GM18526 (cell line): ENCODE results near the gene ARHGAP33.

ENCODE experiments used
- POLR2A ChIP-seq: IDR thresholded peaks from 3 replicates; pipeline ENCODE4 v1.6.1; 2011; ENCODE audit not compliant: insufficient read length; ENCODE audit errors: extremely low read depth

The ARHGAP33 gene, protein sequence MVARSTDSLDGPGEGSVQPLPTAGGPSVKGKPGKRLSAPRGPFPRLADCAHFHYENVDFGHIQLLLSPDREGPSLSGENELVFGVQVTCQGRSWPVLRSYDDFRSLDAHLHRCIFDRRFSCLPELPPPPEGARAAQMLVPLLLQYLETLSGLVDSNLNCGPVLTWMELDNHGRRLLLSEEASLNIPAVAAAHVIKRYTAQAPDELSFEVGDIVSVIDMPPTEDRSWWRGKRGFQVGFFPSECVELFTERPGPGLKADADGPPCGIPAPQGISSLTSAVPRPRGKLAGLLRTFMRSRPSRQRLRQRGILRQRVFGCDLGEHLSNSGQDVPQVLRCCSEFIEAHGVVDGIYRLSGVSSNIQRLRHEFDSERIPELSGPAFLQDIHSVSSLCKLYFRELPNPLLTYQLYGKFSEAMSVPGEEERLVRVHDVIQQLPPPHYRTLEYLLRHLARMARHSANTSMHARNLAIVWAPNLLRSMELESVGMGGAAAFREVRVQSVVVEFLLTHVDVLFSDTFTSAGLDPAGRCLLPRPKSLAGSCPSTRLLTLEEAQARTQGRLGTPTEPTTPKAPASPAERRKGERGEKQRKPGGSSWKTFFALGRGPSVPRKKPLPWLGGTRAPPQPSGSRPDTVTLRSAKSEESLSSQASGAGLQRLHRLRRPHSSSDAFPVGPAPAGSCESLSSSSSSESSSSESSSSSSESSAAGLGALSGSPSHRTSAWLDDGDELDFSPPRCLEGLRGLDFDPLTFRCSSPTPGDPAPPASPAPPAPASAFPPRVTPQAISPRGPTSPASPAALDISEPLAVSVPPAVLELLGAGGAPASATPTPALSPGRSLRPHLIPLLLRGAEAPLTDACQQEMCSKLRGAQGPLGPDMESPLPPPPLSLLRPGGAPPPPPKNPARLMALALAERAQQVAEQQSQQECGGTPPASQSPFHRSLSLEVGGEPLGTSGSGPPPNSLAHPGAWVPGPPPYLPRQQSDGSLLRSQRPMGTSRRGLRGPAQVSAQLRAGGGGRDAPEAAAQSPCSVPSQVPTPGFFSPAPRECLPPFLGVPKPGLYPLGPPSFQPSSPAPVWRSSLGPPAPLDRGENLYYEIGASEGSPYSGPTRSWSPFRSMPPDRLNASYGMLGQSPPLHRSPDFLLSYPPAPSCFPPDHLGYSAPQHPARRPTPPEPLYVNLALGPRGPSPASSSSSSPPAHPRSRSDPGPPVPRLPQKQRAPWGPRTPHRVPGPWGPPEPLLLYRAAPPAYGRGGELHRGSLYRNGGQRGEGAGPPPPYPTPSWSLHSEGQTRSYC

GRCh38 chr19:35775298-35776101, at the start of gene ARHGAP33:
TSS of gene ARHGAP33 (plus strand) at chr19:35775564. CDS start at chr19:35775659, 95 bp downstream.
- TF ChIP-seq POLR2A: peak; percentile 41

- no peak for TF ChIP-seq POLR2A
These were observed 48.1 kb upstream of the ARHGAP33 start for GRCh38 chr19:35727053-35727955.

DNA sequence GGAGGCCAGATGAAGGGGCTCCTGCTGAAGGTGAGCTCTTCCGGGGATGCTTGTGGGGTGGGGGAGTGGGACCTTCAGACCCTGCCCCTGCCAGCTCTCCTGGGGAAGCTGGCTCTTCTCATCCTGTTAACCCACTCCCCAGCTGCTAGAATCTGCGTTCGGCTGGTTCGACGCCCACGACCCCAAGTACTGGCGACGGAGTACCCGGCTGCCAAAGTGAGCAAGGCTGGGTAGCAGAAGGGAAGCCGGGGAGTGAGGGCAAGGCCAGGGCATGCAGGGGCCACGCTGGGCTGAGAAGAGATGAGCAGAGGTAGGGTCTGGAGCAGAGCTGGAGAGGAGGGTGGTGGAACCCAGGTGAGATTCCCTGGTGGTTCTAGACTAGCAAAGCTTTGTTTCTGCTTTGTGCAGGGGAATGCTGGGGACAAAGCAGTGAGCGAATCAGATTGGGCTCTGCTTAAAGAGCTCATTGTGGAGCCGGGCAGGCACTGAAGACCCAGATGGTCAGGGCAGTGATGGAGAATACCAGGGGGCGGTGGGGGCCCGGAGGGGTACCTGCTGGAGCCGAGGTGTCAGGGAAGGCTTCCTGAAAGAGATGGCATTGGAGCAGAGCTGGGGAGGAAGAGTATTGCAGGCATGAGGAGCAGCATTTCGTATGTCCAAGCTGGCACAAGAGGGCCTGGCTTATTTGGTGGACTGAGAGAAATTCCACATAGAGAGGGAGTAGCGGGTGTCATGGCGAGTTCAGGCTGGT, 47.2 kb upstream of the ARHGAP33 start:
- no peak for TF ChIP-seq POLR2A

DNA sequence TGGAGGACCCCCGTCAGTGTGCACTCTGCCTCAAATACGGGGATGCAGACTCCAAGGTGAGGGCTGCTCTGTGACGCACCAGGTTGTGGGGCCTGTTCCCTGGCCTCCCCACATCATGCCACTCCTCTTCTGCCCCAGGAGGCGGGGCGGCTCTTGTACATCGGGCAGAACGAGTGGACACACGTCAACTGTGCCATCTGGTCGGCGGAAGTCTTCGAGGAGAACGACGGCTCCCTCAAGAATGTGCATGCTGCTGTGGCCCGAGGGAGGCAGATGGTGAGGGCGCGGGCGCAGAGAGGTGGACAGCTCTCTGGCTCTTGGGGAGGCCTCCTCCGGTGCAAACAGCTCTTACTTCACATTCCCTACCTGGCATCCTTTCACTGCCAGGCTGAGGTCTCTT, 46.3 kb upstream of the ARHGAP33 start:
- TF ChIP-seq POLR2A: no peak

DNA sequence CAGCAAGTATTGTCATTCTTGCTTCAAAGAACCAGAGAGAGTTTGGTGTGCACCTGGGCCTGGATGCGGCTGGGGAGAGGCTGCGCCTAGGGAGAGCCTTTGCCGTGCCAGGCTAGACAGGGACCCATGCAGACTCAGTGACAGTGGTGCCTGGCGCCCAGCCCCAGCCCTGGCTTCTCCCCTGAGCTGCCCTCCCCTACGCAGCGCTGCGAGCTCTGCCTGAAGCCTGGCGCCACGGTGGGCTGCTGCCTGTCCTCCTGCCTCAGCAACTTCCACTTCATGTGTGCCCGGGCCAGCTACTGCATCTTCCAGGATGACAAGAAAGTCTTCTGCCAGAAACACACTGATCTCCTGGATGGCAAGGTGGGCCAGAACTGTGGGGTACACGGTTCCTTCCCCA, 45.6 kb upstream of the ARHGAP33 start:
- no peak for TF ChIP-seq POLR2A

- TF ChIP-seq POLR2A: no peak
These were observed 45.0 kb upstream of the ARHGAP33 start for GRCh38 chr19:35730326-35730725.

DNA sequence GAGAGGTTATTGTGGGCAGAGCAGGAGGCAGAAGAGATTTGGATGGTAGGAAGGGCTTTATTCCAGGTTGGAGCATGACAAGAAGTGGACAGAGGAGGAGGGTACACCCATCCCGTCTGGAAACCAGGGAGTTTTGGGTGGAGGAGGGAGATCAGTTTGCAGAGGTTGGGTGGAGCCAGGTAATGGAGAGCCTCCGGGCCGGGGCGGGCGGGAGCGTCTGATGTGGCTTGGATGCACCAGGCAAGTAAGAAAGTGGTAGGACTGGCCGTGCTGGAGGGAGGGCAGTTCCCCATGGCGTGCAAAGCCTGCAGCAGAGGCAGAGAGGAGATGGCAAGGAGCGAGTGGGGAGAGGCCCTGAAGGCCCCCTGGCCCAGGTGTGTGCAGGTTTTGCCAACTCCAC, 44.0 kb upstream of the ARHGAP33 start:
- TF ChIP-seq POLR2A: no peak

GRCh38 chr19:35731779-35732405, 43.5 kb upstream of the ARHGAP33 start:
- no peak for TF ChIP-seq POLR2A

DNA sequence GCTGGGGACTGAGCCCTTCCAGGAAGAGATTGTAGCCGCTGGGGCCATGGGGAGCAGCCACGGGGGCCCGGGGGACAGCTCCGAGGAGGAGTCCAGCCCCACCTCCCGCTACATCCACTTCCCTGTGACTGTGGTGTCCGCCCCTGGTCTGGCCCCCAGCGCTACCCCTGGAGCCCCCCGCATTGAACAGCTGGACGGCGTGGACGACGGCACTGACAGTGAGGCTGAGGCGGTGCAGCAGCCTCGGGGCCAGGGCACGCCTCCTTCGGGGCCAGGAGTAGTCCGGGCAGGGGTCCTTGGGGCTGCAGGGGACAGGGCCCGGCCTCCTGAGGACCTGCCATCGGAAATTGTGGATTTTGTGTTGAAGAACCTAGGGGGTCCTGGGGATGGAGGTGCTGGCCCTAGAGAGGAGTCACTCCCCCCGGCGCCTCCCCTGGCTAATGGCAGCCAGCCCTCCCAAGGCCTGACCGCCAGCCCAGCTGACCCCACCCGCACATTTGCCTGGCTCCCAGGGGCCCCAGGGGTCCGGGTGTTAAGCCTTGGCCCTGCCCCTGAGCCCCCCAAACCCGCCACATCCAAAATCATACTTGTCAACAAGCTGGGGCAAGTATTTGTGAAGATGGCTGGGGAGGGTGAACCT, 42.7 kb upstream of the ARHGAP33 start:
- TF ChIP-seq POLR2A: no peak

- no peak for TF ChIP-seq POLR2A
These were observed 41.9 kb upstream of the ARHGAP33 start for GRCh38 chr19:35733180-35734125.

- no peak for TF ChIP-seq POLR2A
These were observed 41.1 kb upstream of the ARHGAP33 start for GRCh38 chr19:35734273-35734672.
